ENCODE measurements around the gene CCDC15. TPM values are rescaled to one million over a fixed set of nuclear protein-coding genes. Genes with fewer than 3 reads are reported as not detected.
"Not testable (repeated sequence)": the region's sequence is repeated elsewhere in the genome, so short reads cannot be mapped to it uniquely, and the experiment has no call there.

The CCDC15 gene
- total RNA-seq, 4 donors from 2014 or later = under 0.01 to 3.5 (median 1.7) TPM

DNA sequence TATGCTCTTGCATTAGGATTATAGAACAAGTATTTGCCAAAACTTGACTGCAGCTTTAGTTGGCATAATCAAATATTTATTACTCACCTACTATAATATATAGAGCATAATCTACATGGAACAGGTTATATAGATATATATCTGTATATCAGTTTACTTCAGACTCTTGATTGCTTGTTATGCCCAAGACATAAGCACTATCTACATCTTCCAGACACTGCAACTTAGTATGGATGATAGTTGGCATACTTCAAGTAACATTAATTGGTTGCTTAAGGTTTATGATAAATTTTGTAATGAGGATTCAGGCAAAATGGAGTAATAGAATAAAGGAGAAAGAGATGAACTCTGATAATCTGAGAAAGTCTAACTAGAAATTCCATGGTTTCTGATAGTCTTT lies 1.0 kb downstream of the CCDC15 start:
- intact Hi-C loops (cut with DNase I; ENCODE audit: low total_unique reads) = no loop called here
- Histone ChIP-seq H3K36me3 (no peaks in the 10 kb centered on the region), H3K9me3 (no peaks in the 10 kb centered on the region), H3K27ac (no peak overlapping the region), H3K4me1 (peaks cover 0 to 5% of the 10 kb centered on the region in 2 donors), H3K4me3 (no peak overlapping the region), H3K27me3 (no peaks in the 10 kb centered on the region)
- no peak for TF ChIP-seq CTCF (IDR thresholded peaks at IDR 0.05)
- no peak for TF ChIP-seq POLR2A (IDR thresholded peaks at IDR 0.05)
- no peak for DNase-seq

GRCh38 chr11:124961972-124962609 lies 8.1 kb downstream of the CCDC15 start:
- no peak for DNase-seq
- no peak overlapping the region for H3K4me3 ChIP-seq
- no peaks in the 10 kb centered on the region for H3K27me3 ChIP-seq
- H3K4me1 ChIP-seq = no peaks in the 10 kb centered on the region
- H3K36me3 ChIP-seq = no peaks in the 10 kb centered on the region
- TF ChIP-seq CTCF (IDR thresholded peaks at IDR 0.05) = peak; percentile 43 to 77 (median 64)
- no peak for TF ChIP-seq POLR2A (IDR thresholded peaks at IDR 0.05)
- H3K9me3 ChIP-seq = no peaks in the 10 kb centered on the region
- intact Hi-C loops (cut with DNase I; ENCODE audit: low total_unique reads) = no loop called here
- no peak overlapping the region for H3K27ac ChIP-seq

- H3K27me3 ChIP-seq; intact Hi-C loops (cut with DNase I; ENCODE audit: low total_unique reads); H3K27ac ChIP-seq; H3K4me1 ChIP-seq; H3K9me3 ChIP-seq; H3K36me3 ChIP-seq; H3K4me3 ChIP-seq; DNase-seq: not testable (repeated sequence)
Measured at GRCh38 chr11:124968197-124968596, 14.2 kb downstream of the CCDC15 start.

GRCh38 chr11:124970925-124971324 lies 16.9 kb downstream of the CCDC15 start:
- H3K27me3 ChIP-seq = no peaks in the 10 kb centered on the region
- no peaks in the 10 kb centered on the region for H3K9me3 ChIP-seq
- no peak for TF ChIP-seq POLR2A (IDR thresholded peaks at IDR 0.05)
- TF ChIP-seq CTCF (IDR thresholded peaks at IDR 0.05) = no peak
- H3K36me3 ChIP-seq = no peaks in the 10 kb centered on the region
- H3K4me1 ChIP-seq = no peaks in the 10 kb centered on the region
- DNase-seq = no peak
- intact Hi-C loops (cut with DNase I; ENCODE audit: low total_unique reads) = no loop called here
- H3K4me3 ChIP-seq = no peak overlapping the region
- no peak overlapping the region for H3K27ac ChIP-seq

DNA sequence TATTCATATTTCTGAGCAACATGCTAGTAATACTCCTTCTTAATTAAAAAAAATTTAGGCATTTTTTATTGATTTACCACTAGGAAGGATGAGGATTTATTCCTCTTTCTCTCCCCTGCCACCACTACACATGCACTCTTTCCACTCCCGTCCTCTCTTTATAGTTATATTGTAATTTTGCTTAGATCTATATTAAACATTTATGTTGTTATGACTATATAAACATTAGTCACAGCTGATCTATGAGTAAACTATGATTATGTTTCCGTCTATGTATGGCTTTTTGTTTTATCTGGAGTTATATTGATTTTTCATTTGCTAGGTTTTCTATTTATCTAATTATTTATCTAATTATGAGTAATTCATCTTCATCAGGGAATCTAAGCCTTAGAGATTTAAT lies 17.8 kb downstream of the CCDC15 start:
- Histone ChIP-seq H3K4me1 (no peaks in the 10 kb centered on the region), H3K36me3 (no peaks in the 10 kb centered on the region), H3K4me3 (no peak overlapping the region), H3K27ac (no peak overlapping the region), H3K9me3 (no peaks in the 10 kb centered on the region), H3K27me3 (no peaks in the 10 kb centered on the region)
- DNase-seq = no peak
- TF ChIP-seq POLR2A (IDR thresholded peaks at IDR 0.05) = no peak
- TF ChIP-seq CTCF (IDR thresholded peaks at IDR 0.05) = no peak
- intact Hi-C loops (cut with DNase I; ENCODE audit: low total_unique reads) = no loop called here

GRCh38 chr11:124976531-124976930 lies 22.5 kb downstream of the CCDC15 start:
- Histone ChIP-seq H3K4me1 (no peaks in the 10 kb centered on the region), H3K36me3 (no peaks in the 10 kb centered on the region), H3K27ac (no peak overlapping the region), H3K9me3 (peaks cover 0 to 3% of the 10 kb centered on the region in 2 donors), H3K27me3 (no peaks in the 10 kb centered on the region), H3K4me3 (no peak overlapping the region)
- TF ChIP-seq CTCF (IDR thresholded peaks at IDR 0.05) (no peak), POLR2A (IDR thresholded peaks at IDR 0.05) (no peak)
- intact Hi-C loops (cut with DNase I; ENCODE audit: low total_unique reads) = no loop called here
- no peak for DNase-seq
